HEK293 (cell line): ENCODE results near the gene PNPLA6.

Source experiments
- CTCF ChIA-PET: fragments of 350-600 bp; formaldehyde crosslinking; extraction: SDS; loops from one replicate; lab custom pipeline; 2021; ENCODE audit warnings: antibody characterized with exemption; lab: Yijun Ruan, JAX
- POLR2A ChIA-PET: fragments of 300-600 bp; formaldehyde crosslinking; extraction: SDS; loops from one replicate; lab custom pipeline; 2020; ENCODE audit warnings: antibody characterized with exemption, inconsistent platforms; lab: Yijun Ruan, JAX
- H3K27ac ChIP-seq: fragments of 200-500 bp; sonication (Bioruptor generic); 2 replicates; pipeline ENCODE4 v1.5.1; 2014; ENCODE audit warnings: low read depth, low read length, control low read depth, inconsistent platforms; ENCODE audit errors: extremely low read depth
- H3K36me3 ChIP-seq, 2 experiments: fragments of 200-500 bp in 1 of 2; sonication (Bioruptor generic) in 1 of 2; 1 replicate in 1 of 2; 2 replicates in 1 of 2; pipeline ENCODE4 v1.5.1; 2014 to 2017; ENCODE audit warnings: inconsistent platforms in 2 of 2, low read length in 2 of 2; ENCODE audit not compliant: control insufficient read depth in 2 of 2, insufficient read depth in 1 of 2
- H3K4me1 ChIP-seq: fragments of 200-500 bp; sonication (Bioruptor generic); 2 replicates; pipeline ENCODE4 v1.5.1; 2014; ENCODE audit warnings: mild to moderate bottlenecking, low read length, inconsistent platforms; ENCODE audit not compliant: control insufficient read depth, insufficient read depth
- H3K4me3 ChIP-seq: 2 replicates; pipeline ENCODE4 v1.5.1; 2011; ENCODE audit warnings: low read depth, mild to moderate bottlenecking, control low read depth, low read length, moderate library complexity
- H3K9me3 ChIP-seq: fragments of 200-500 bp; sonication (Bioruptor generic); 2 replicates; pipeline ENCODE4 v1.5.1; 2014; ENCODE audit warnings: low read depth, low read length, inconsistent platforms; ENCODE audit not compliant: control insufficient read depth, insufficient read depth
- KLF8 ChIP-seq: fragments of 450-650 bp; formaldehyde crosslinking; IDR thresholded peaks from 2 replicates; pipeline ENCODE4 v1.5.1; 2016; ENCODE audit warnings: missing biosample characterization, missing genetic modification characterization
- KLF9 ChIP-seq: fragments of 450-650 bp; formaldehyde crosslinking; IDR thresholded peaks from 2 replicates; pipeline ENCODE4 v1.5.1; 2016; ENCODE audit warnings: missing biosample characterization, missing genetic modification characterization, low read depth
- MEIS1 ChIP-seq: sonication (generic); formaldehyde crosslinking; IDR thresholded peaks from 2 replicates; pipeline ENCODE4 v1.8.1; 2022; ENCODE audit warnings: missing genetic modification reagents, mild to moderate bottlenecking, borderline replicate concordance
- SCRT2 ChIP-seq: fragments of 450-650 bp; formaldehyde crosslinking; IDR thresholded peaks from 2 replicates; pipeline ENCODE4 v1.5.1; 2016; ENCODE audit warnings: missing biosample characterization, missing genetic modification characterization
- SP2 ChIP-seq: fragments of 450-650 bp; formaldehyde crosslinking; IDR thresholded peaks from 2 replicates; pipeline ENCODE4 v1.5.1; 2016; ENCODE audit warnings: missing biosample characterization, missing genetic modification characterization
- ZBTB21 ChIP-seq: fragments of 450-650 bp; formaldehyde crosslinking; IDR thresholded peaks from 2 replicates; pipeline ENCODE4 v1.5.1; 2017; ENCODE audit warnings: missing biosample characterization, missing genetic modification characterization
- ZBTB26 ChIP-seq: fragments of 450-650 bp; formaldehyde crosslinking; optimal IDR thresholded peaks from 2 replicates; pipeline ENCODE3; 2016; ENCODE audit warnings: missing biosample characterization, mild to moderate bottlenecking, missing genetic modification characterization
- ZBTB7A ChIP-seq: fragments of 450-650 bp; formaldehyde crosslinking; IDR thresholded peaks from 2 replicates; pipeline ENCODE4 v1.5.1; 2016; ENCODE audit warnings: low read depth, missing biosample characterization, missing genetic modification characterization
- ZFHX2 ChIP-seq: fragments of 450-650 bp; formaldehyde crosslinking; conservative IDR thresholded peaks from 2 replicates; pipeline ENCODE4 v1.5.1; 2016; ENCODE audit warnings: missing biosample characterization, missing genetic modification characterization
- ZNF18 ChIP-seq: fragments of 450-650 bp; formaldehyde crosslinking; IDR thresholded peaks from 2 replicates; pipeline ENCODE4 v1.5.1; 2016; ENCODE audit warnings: missing biosample characterization, missing genetic modification characterization
- ZNF24 ChIP-seq: fragments of 450-650 bp; formaldehyde crosslinking; IDR thresholded peaks from 2 replicates; pipeline ENCODE4 v1.5.1; 2016; ENCODE audit warnings: missing biosample characterization, missing genetic modification characterization
- ZNF366 ChIP-seq: fragments of 450-650 bp; formaldehyde crosslinking; conservative IDR thresholded peaks from 2 replicates; pipeline ENCODE4 v1.5.1; 2016; ENCODE audit warnings: missing biosample characterization, missing genetic modification characterization
- ZNF521 ChIP-seq: fragments of 450-650 bp; formaldehyde crosslinking; IDR thresholded peaks from 2 replicates; pipeline ENCODE4 v1.5.1; 2017; ENCODE audit warnings: missing biosample characterization, mild to moderate bottlenecking, missing genetic modification characterization
- ZNF530 ChIP-seq: fragments of 450-650 bp; formaldehyde crosslinking; IDR thresholded peaks from 2 replicates; pipeline ENCODE4 v1.5.1; 2016; ENCODE audit warnings: low read depth, missing biosample characterization, missing genetic modification characterization
- ZNF571 ChIP-seq: fragments of 450-650 bp; formaldehyde crosslinking; IDR thresholded peaks from 2 replicates; pipeline ENCODE4 v1.5.0; 2017; ENCODE audit warnings: missing biosample characterization, missing genetic modification characterization
- ZNF600 ChIP-seq: fragments of 450-650 bp; formaldehyde crosslinking; IDR thresholded peaks from 2 replicates; pipeline ENCODE4 v1.5.1; 2016; ENCODE audit warnings: missing biosample characterization, missing genetic modification characterization
- ZNF623 ChIP-seq: fragments of 450-650 bp; formaldehyde crosslinking; IDR thresholded peaks from 2 replicates; pipeline ENCODE4 v1.5.1; 2016; ENCODE audit warnings: missing biosample characterization, missing genetic modification characterization
- ZNF677 ChIP-seq: fragments of 450-650 bp; IDR thresholded peaks from 2 replicates; pipeline ENCODE4 v1.5.0; 2018; ENCODE audit warnings: missing biosample characterization, mild to moderate bottlenecking, missing genetic modification characterization, moderate library complexity
- ZNF791 ChIP-seq: fragments of 450-650 bp; formaldehyde crosslinking; IDR thresholded peaks from 2 replicates; pipeline ENCODE4 v1.5.1; 2016; ENCODE audit warnings: missing biosample characterization, missing genetic modification characterization
- ZSCAN16 ChIP-seq: fragments of 450-650 bp; formaldehyde crosslinking; IDR thresholded peaks from 2 replicates; pipeline ENCODE4 v1.5.1; 2016; ENCODE audit warnings: missing biosample characterization, missing genetic modification characterization

Gene PNPLA6

GRCh38 chr19:7492558-7492957 is 43.0 kb upstream of the PNPLA6 start:
- no peaks in the 10 kb centered on the region for H3K9me3 ChIP-seq
- TF ChIP-seq MEIS1 (CRISPR knock-in tag) (no peak), ZNF623 (tag by site-specific recombination) (peak; percentile 61)
- peaks cover 4% of the 10 kb centered on the region for H3K4me1 ChIP-seq
- H3K4me3 ChIP-seq: no peak overlapping the region
- no peaks in the 10 kb centered on the region for H3K36me3 ChIP-seq
- ChIA-PET CTCF (no interaction called here), POLR2A (no interaction called here)
- H3K27ac ChIP-seq: no peak overlapping the region

GRCh38 chr19:7494416-7495098 is 41.0 kb upstream of the PNPLA6 start:
- H3K36me3 ChIP-seq: no peaks in the 10 kb centered on the region
- CTCF ChIA-PET: interaction anchor here (0.7 kb wide), 1 partner anchor 8 kb away, joined by 4 read pairs; no protein-coding TSS in a partner anchor
- POLR2A ChIA-PET: interaction anchor here (0.8 kb wide), 1 partner anchor 27 kb away, joined by 4 read pairs; the partner anchor contains the start of gene MCOLN1

GRCh38 chr19:7497292-7497691 is 38.2 kb upstream of the PNPLA6 start:
- H3K27ac ChIP-seq: no peak overlapping the region
- no peaks in the 10 kb centered on the region for H3K36me3 ChIP-seq
- no peak overlapping the region for H3K4me3 ChIP-seq
- ChIA-PET CTCF (interaction anchor here (0.7 to 1.6 kb wide), 5 partner anchors 9 to 140 kb away, joined by 3 to 14 read pairs (median 3); no protein-coding TSS in a partner anchor), POLR2A (interaction anchor here (0.6 to 1.0 kb wide), 3 partner anchors 8 to 523 kb away, joined by 3 to 4 read pairs (median 4); no protein-coding TSS in a partner anchor)
- no peaks in the 10 kb centered on the region for H3K4me1 ChIP-seq
- TF ChIP-seq ZNF24 (tag by site-specific recombination) (no peak), SCRT2 (0 out of 2 replicates have a peak, but pooled peaks have one; percentile 16)
- no peaks in the 10 kb centered on the region for H3K9me3 ChIP-seq

More at GRCh38 chr19:7494416-7495098, 41.0 kb upstream of the PNPLA6 start:
- H3K4me1 ChIP-seq: no peaks in the 10 kb centered on the region
- no peak overlapping the region for H3K4me3 ChIP-seq
- no peaks in the 10 kb centered on the region for H3K9me3 ChIP-seq
- TF ChIP-seq ZBTB7A (tag by site-specific recombination) (no peak), ZNF571 (tag by site-specific recombination) (no peak), ZBTB26 (tag by site-specific recombination) (no peak), ZNF521 (tag by site-specific recombination) (no peak), KLF8 (no peak), ZNF791 (no peak), ZBTB21 (tag by site-specific recombination) (no peak), SCRT2 (no peak), ZNF677 (no peak), ZFHX2 (tag by site-specific recombination) (no peak), SP2 (peak; percentile 18; the same call in 1 of the 2 replicates), ZNF530 (tag by site-specific recombination) (no peak), ZNF18 (no peak), ZSCAN16 (tag by site-specific recombination) (no peak), ZNF600 (tag by site-specific recombination) (peak; percentile 42), ZNF366 (tag by site-specific recombination) (peak; percentile 99), KLF9 (tag by site-specific recombination) (no peak)
- TF ChIP-seq, all 188 proteins: peak for 3
- no peak overlapping the region for H3K27ac ChIP-seq
